ACC112 (cell line): ENCODE data around the gene ZNF639.

Source experiments
- H2AFZ ChIP-seq: fragments of 200-600 bp; sonication (generic); one replicate; pipeline ENCODE4 v1.6.0; 2017; ENCODE audit warnings: antibody characterized with exemption, low read length; ENCODE audit not compliant: unreplicated experiment
- H3K27ac ChIP-seq: fragments of 200-600 bp; sonication (generic); 2 replicates; pipeline ENCODE4 v1.5.1; 2014; ENCODE audit warnings: low read depth, mild to moderate bottlenecking, antibody characterized with exemption, low read length, moderate library complexity
- H3K27me3 ChIP-seq: fragments of 200-600 bp; sonication (generic); 2 replicates; pipeline ENCODE4 v1.6.1; 2014; ENCODE audit warnings: mild to moderate bottlenecking, antibody characterized with exemption, low read length, moderate library complexity, mixed read lengths; ENCODE audit not compliant: insufficient read depth
- H3K36me3 ChIP-seq: fragments of 200-600 bp; sonication (generic); 2 replicates; pipeline ENCODE4 v1.6.1; 2016; ENCODE audit warnings: mild to moderate bottlenecking, antibody characterized with exemption, low read length, moderate library complexity, mixed read lengths; ENCODE audit not compliant: insufficient read depth
- H3K4me1 ChIP-seq: fragments of 200-600 bp; sonication (generic); one replicate; pipeline ENCODE4 v1.6.1; 2016; ENCODE audit warnings: low read length, mixed read lengths; ENCODE audit not compliant: insufficient read depth, unreplicated experiment, control insufficient read depth
- H3K4me3 ChIP-seq: fragments of 200-600 bp; sonication (generic); 2 replicates; pipeline ENCODE4 v1.5.1; 2014; ENCODE audit warnings: mild to moderate bottlenecking, low read depth, low read length
- H3K79me2 ChIP-seq: fragments of 200-600 bp; sonication (generic); one replicate; pipeline ENCODE4 v1.6.0; 2016; ENCODE audit warnings: low read length; ENCODE audit not compliant: control insufficient read depth, unreplicated experiment, insufficient read depth

The ZNF639 gene

DNA sequence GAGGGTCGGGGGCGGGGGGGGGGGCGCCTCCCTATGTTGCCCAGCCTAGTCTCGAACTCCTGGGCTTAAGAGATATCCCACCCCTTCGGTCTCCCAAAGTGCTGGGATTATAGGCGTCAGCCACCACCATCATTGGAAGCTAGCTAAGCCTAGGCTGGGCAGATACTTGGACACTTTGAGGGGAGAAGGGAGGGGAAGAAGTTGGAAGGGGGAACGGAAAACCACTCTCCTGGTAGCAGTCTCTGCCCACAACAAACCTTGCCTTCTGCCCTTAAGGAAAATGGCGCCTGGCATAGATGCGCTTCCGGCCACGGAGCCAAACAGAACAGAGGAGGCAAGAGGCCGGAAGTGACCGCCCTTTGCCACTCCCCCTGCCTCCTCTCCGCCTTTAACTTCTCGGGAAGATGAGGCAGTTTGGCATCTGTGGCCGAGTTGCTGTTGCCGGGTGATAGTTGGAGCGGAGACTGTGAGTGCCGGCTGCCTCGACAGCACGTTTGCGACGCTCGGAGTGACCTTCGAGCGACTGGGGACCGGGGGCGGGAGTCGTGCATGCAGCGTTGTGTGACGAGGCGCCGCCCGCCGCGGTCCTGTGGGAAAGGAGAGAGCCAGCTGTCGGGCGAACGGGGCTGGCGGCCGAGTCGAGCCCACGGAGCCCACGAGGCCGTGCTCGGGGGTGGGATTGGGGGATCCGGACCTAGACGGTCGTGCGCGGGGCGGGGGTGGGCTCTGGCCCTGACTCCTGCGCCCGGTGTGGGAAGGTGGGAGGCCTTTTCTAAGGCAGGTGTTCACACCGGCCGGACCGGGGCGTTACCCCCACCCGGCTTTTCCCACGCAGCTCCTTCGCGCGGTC is 24.7 kb downstream of the ZNF639 start, which contains the start of gene MFN1:
Gene MFN1, plus strand, starts transcription at position 365 of the 850 bp plus-strand sequence. CDS start 1,143 bp downstream, outside the sequence.
- peak within 1 kb of the TSS; percentile 95 for H3K4me3 ChIP-seq
- H3K79me2 ChIP-seq, result peaks cover 20% of the 10 kb centered on the region
- no peaks in the 10 kb centered on the region for H3K27me3 ChIP-seq
- H2AFZ ChIP-seq, result peak within 1 kb of the TSS; percentile 90
- peaks cover 13% of the 10 kb centered on the region for H3K4me1 ChIP-seq
- peak within 1 kb of the TSS; percentile 46 for H3K27ac ChIP-seq
- peaks cover 14% of the 10 kb centered on the region for H3K36me3 ChIP-seq

GRCh38 chr3:179348325-179349013 is 25.6 kb downstream of the ZNF639 start:
- Histone ChIP-seq H3K36me3 (peaks cover 16% of the 10 kb centered on the region), H3K4me1 (peaks cover 14% of the 10 kb centered on the region), H3K27ac (no peak overlapping the region), H3K4me3 (peak overlapping the region; percentile 95), H3K27me3 (no peaks in the 10 kb centered on the region), H3K79me2 (peaks cover 20% of the 10 kb centered on the region), H2AFZ (peak overlapping the region; percentile 90)

DNA sequence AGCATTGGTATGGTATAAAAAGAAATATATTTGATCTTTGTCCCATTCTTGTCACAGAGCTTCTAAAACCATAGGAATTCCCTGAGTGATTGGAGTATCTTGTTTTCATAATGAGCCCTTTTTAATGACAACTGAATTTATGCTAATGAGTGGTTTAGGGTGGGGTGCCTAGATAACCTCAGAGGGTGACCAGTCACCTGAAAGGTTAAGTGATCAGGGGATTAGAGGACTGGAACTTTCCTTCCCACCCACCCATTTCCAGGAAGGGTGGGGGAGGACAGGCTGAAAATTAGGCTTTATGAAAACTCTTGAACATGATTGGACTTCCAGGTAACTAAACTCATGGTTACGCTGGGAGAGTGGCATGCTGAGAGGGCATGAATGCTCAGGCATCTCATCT is 33.2 kb downstream of the ZNF639 start:
- peaks cover 4% of the 10 kb centered on the region for H3K79me2 ChIP-seq
- H3K4me1 ChIP-seq, result peaks cover 6% of the 10 kb centered on the region
- H3K27me3 ChIP-seq, result no peaks in the 10 kb centered on the region
- H3K27ac ChIP-seq, result no peak overlapping the region
- no peak overlapping the region for H3K4me3 ChIP-seq
- peaks cover 39% of the 10 kb centered on the region for H3K36me3 ChIP-seq
- no peak overlapping the region for H2AFZ ChIP-seq

- Histone ChIP-seq H3K27ac (no peak overlapping the region), H3K79me2 (no peaks in the 10 kb centered on the region), H3K36me3 (peaks cover 27% of the 10 kb centered on the region), H3K4me3 (no peak overlapping the region), H3K27me3 (no peaks in the 10 kb centered on the region), H2AFZ (no peak overlapping the region), H3K4me1 (no peaks in the 10 kb centered on the region)
Observed at GRCh38 chr3:179363332-179363731, 40.5 kb downstream of the ZNF639 start.

DNA sequence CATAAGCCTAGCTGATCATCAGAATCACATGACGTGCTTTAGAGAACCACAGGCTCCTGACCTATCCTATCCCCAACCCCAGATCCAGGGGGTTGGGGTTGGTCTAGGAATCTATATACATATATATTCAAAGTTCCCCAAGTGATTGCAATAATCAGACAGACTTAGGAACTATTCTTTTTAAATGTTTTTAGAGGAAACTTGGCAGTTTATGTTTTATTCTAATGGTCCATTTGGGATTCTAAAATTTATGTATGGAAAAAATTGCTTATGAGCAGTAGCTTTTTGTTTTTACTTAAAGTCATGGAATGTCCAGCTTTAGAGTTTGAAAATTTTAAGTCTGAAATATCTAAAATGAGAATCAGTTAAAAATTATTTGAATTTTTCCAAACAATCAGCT is 46.8 kb downstream of the ZNF639 start:
- H2AFZ ChIP-seq, result no peak overlapping the region
- H3K79me2 ChIP-seq, result no peaks in the 10 kb centered on the region
- H3K27me3 ChIP-seq, result no peaks in the 10 kb centered on the region
- H3K36me3 ChIP-seq, result peaks cover 20% of the 10 kb centered on the region
- H3K4me3 ChIP-seq, result no peak overlapping the region
- no peaks in the 10 kb centered on the region for H3K4me1 ChIP-seq
- no peak overlapping the region for H3K27ac ChIP-seq

DNA sequence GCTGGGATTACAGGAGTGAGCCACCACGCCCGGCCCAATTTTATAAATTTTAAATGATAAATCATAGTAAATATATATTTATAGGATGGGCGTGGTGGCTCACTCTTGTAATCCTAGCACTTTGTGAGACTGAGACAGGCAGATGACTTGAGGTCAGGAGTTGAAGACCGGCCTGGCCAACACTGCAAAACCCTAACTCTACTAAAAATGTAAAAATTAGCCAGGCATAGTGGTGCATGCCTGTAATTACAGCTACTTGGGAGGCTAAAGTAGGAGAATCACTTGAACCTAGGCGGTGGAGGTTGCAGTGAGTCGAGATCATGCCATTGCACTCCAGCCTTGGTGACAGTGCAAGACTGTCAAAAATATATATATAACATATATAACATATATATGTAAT is 51.1 kb downstream of the ZNF639 start:
- no peak overlapping the region for H2AFZ ChIP-seq
- H3K4me1 ChIP-seq, result no peaks in the 10 kb centered on the region
- H3K36me3 ChIP-seq, result peaks cover 21% of the 10 kb centered on the region
- H3K4me3 ChIP-seq, result no peak overlapping the region
- no peak overlapping the region for H3K27ac ChIP-seq
- no peaks in the 10 kb centered on the region for H3K27me3 ChIP-seq
- H3K79me2 ChIP-seq, result no peaks in the 10 kb centered on the region

DNA sequence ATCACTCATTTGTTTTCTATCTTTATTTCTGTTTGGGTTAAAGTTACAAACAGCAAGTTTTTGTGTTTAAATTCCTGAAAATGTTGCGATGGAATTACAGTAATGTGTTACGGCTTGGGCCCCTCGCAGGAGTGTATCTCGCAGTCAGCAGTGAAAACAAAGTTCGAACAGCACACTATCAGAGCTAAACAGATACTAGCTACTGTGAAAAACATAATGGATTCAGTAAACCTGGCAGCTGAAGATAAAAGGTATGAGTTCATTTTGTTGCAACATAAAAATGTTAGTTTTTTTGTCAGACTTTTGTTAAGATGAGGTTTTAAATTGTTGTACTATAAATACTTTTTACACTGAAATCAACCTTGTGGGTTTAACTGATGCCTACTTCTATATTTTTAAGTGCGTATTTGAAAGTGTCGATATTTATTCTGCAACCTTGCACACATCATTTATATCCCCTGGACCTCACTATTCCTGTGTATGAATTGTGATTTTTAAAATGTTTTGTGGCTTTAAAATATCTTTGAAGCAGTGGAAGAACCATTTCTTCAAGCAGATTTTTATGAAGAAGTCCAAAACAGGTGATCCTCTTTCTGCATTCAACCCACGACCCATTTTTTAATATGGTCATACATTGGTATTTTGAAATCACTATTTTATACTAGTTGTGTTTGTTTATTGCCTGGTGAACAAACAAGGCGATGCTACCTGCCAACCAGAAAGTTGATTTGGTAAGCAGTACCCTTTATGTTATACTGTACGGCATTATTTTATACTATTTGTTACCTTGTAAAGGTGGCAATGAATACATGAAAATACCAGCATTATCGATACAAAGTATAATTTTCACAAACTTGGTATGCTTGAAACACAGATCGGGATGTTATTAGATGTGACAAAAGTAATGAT is 52.5 kb downstream of the ZNF639 start:
- Histone ChIP-seq H3K79me2 (no peaks in the 10 kb centered on the region), H3K4me1 (no peaks in the 10 kb centered on the region), H2AFZ (no peak overlapping the region), H3K4me3 (no peak overlapping the region), H3K36me3 (peaks cover 19% of the 10 kb centered on the region), H3K27me3 (no peaks in the 10 kb centered on the region), H3K27ac (no peak overlapping the region)

- H3K27me3 ChIP-seq, result no peaks in the 10 kb centered on the region
- H3K4me3 ChIP-seq, result no peak overlapping the region
- no peaks in the 10 kb centered on the region for H3K79me2 ChIP-seq
- H2AFZ ChIP-seq, result no peak overlapping the region
- no peaks in the 10 kb centered on the region for H3K4me1 ChIP-seq
- peaks cover 28% of the 10 kb centered on the region for H3K36me3 ChIP-seq
- no peak overlapping the region for H3K27ac ChIP-seq
Observed at GRCh38 chr3:179376474-179376873, 53.6 kb downstream of the ZNF639 start.
